ENCODE results near the gene APOC4.

GRCh38 chr19:44974857-44975256 lies 32.8 kb downstream of the APOC4 start:
- no peak for TF ChIP-seq NFRKB (IDR thresholded peaks at IDR 0.05)
- no peak for TF ChIP-seq PKNOX1 (IDR thresholded peaks at IDR 0.05)
- no peak for TF ChIP-seq SUZ12 (IDR thresholded peaks at IDR 0.05)
- no peak for TF ChIP-seq FOXA1 (IDR thresholded peaks at IDR 0.05)
- no peak for TF ChIP-seq FOXK2 (IDR thresholded peaks at IDR 0.05)
- TF ChIP-seq FOXM1 (IDR thresholded peaks at IDR 0.05; ENCODE audit: borderline replicate concordance), result no peak
- TF ChIP-seq SP1 (IDR thresholded peaks at IDR 0.05), result no peak
- TF ChIP-seq L3MBTL2 (conservative IDR thresholded peaks at IDR 0.05), result no peak
- TF ChIP-seq CTBP1 (IDR thresholded peaks at IDR 0.05; ENCODE audit: borderline replicate concordance), result no peak

Data from HEK293T (cell line).